Prostate gland (tissue), 2 donors: Measurements from ENCODE around the gene TANGO6.

Experiments
- CTCF ChIP-seq, 4 experiments: fragments of 200-600 bp in 2 of 4; fragments of 450-650 bp in 2 of 4; sonication (generic) in 2 of 4; IDR thresholded peaks; 1 replicate in 3 of 4; 2 replicates in 1 of 4; pipeline ENCODE4 v1.5.1; 2016 to 2019; ENCODE audit warnings: antibody characterized with exemption in 4 of 4, mild to moderate bottlenecking in 2 of 4, moderate library complexity in 2 of 4
- POLR2A ChIP-seq: fragments of 450-650 bp; IDR thresholded peaks from one replicate; pipeline ENCODE4 v1.6.1; 2016; ENCODE audit warnings: antibody characterized with exemption, mild to moderate bottlenecking

- no peak for TF ChIP-seq CTCF (IDR thresholded peaks at IDR 0.05)
- TF ChIP-seq POLR2A = no peak
Measured at GRCh38 chr16:69029121-69029520, 185.8 kb downstream of the TANGO6 start.
